ENCODE data around the gene CYP39A1. TPM values are rescaled to one million over a fixed set of nuclear protein-coding genes. Genes with fewer than 3 reads are reported as not detected.

Gene CYP39A1
- total and polyA plus RNA-seq, 2 of the 13 experiments (the other 11 are each of a cell fraction or from before 2014, with no cell fraction given), result 0.13 TPM; not detected in 1

- Histone ChIP-seq H3K27ac (ENCODE audit: extremely low read length, insufficient read depth, low read length) (no peak overlapping the region), H3K36me3 (replicated peaks in 1 of 2; ENCODE audit: control insufficient read depth in 1 of 2, insufficient read depth in 2 of 2, low read length in 2 of 2) (no peaks in the 10 kb centered on the region), H3K9me3 (ENCODE audit: low read length) (no peaks in the 10 kb centered on the region), H3K4me2 (ENCODE audit: low read depth, low read length) (no peak overlapping the region), H3K4me1 (ENCODE audit: insufficient read depth, low read length) (peaks cover 20% of the 10 kb centered on the region), H3K27me3 (ENCODE audit: control insufficient read depth in 1 of 2, insufficient read depth in 2 of 2, low read length in 2 of 2) (peaks cover 0 to 25% of the 10 kb centered on the region in 2 experiments; a peak in 2 of 5 replicates), H3K4me3 (replicated peaks in 1 of 3; ENCODE audit: insufficient read depth in 1 of 3, low read depth in 2 of 3, low read length in 3 of 3) (no peak overlapping the region), H3K79me2 (ENCODE audit: insufficient read depth, low read length) (no peaks in the 10 kb centered on the region), H4K20me1 (ENCODE audit: insufficient read depth, low read length) (no peaks in the 10 kb centered on the region), H3K9ac (ENCODE audit: insufficient read depth, low read depth, low read length) (no peak overlapping the region), H2AFZ (ENCODE audit: low read length) (no peak overlapping the region)
- DNase-seq (ENCODE audit: low spot score), result no peak
- intact Hi-C loops (cut with micrococcal nuclease; ENCODE audit: unreplicated experiment), result loop anchor here (10.0 kb wide), 1 partner anchor 156 kb away; the partner anchor contains the start of gene RCAN2
- 3% methylated on average over 1 of the region's 1 CpG for WGBS (ENCODE audit: low lambda C conversion rate)
- BruUV-seq (replicated peaks), result no TSS peak
- CTCF ChIA-PET (ENCODE audit: low intra/inter-chr PET ratio, low total read pairs), result no interaction called here
- FAIRE-seq, result no peak
- POLR2A ChIA-PET, result no interaction called here
- TF ChIP-seq MAFF (IDR thresholded peaks at IDR 0.05; ENCODE audit: low read depth, low read length), result peak; percentile 35; the same call in 1 of the 2 replicates
- no peak for TF ChIP-seq LCORL (IDR thresholded peaks at IDR 0.05)
- no peak for TF ChIP-seq LCORL (CRISPR knock-in tag; IDR thresholded peaks at IDR 0.05)
- no peak for ATAC-seq
- in situ Hi-C loops (cut with HindIII; ENCODE audit: extremely low pct_ligation_motif_present, low pct_unique_long_range_greater_than_20kb), result no loop called here
These were observed 1.6 kb downstream of the CYP39A1 start for GRCh38 chr6:46651006-46651405.

DNA sequence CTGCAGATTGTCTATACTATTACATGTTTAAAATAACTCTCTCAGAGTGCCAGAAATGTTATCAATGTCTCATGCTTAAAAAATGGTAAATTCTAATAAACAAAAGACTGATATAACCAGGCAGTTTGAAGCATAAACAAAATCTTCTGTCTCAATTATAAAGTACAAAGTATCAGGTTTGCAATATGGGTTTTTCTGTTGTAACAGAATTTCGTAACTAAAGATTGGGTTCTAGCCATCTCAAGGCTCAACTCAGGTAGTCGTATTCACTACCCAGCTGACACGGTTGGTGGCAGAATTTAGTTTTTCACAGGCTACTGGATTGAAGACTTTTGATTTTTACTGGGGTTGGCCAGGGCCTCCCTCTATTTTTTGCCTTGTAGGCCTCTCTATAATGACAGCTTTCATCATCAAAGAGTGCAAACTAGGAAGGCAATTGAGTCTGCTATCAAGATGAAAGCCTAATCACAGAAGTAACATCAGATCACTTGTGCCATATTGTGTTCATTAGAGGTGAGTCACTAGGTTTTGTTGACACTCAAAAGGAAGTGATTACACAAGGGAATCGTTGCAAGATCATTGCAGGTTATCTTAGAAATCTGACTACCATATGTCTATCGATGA lies 3.6 kb downstream of the CYP39A1 start:
- no TSS peak for BruUV-seq (replicated peaks)
- WGBS (ENCODE audit: low lambda C conversion rate), result 3% methylated on average over 5 of the region's 5 CpGs
- peaks cover 0 to 23% of the 10 kb centered on the region in 2 experiments; a peak in 2 of 5 replicates for H3K27me3 ChIP-seq (ENCODE audit: control insufficient read depth in 1 of 2, insufficient read depth in 2 of 2, low read length in 2 of 2)
- H3K4me3 ChIP-seq (replicated peaks in 1 of 3; ENCODE audit: insufficient read depth in 1 of 3, low read depth in 2 of 3, low read length in 3 of 3), result no peak overlapping the region
- ATAC-seq, result no peak
- H3K9ac ChIP-seq (ENCODE audit: insufficient read depth, low read depth, low read length), result no peak overlapping the region
- CTCF ChIA-PET (ENCODE audit: low intra/inter-chr PET ratio, low total read pairs), result no interaction called here
- H2AFZ ChIP-seq (ENCODE audit: low read length), result no peak overlapping the region
- H3K4me1 ChIP-seq (ENCODE audit: insufficient read depth, low read length), result peaks cover 20% of the 10 kb centered on the region
- H3K79me2 ChIP-seq (ENCODE audit: insufficient read depth, low read length), result no peaks in the 10 kb centered on the region
- in situ Hi-C loops (cut with HindIII; ENCODE audit: extremely low pct_ligation_motif_present, low pct_unique_long_range_greater_than_20kb) (no loop called here), intact Hi-C loops (cut with micrococcal nuclease; ENCODE audit: unreplicated experiment) (no loop called here)
- H3K4me2 ChIP-seq (ENCODE audit: low read depth, low read length), result no peak overlapping the region
- no peak for FAIRE-seq
- no peaks in the 10 kb centered on the region for H3K36me3 ChIP-seq (replicated peaks in 1 of 2; ENCODE audit: control insufficient read depth in 1 of 2, insufficient read depth in 2 of 2, low read length in 2 of 2)
- no peaks in the 10 kb centered on the region for H4K20me1 ChIP-seq (ENCODE audit: insufficient read depth, low read length)
- H3K9me3 ChIP-seq (ENCODE audit: low read length), result no peaks in the 10 kb centered on the region
- POLR2A ChIA-PET, result no interaction called here
- H3K27ac ChIP-seq (ENCODE audit: extremely low read length, insufficient read depth, low read length), result no peak overlapping the region
- DNase-seq (ENCODE audit: low spot score), result peak; percentile 58
- TF ChIP-seq FOXA3 (CRISPR knock-in tag; IDR thresholded peaks at IDR 0.05) (peak; percentile 39; the same call in 1 of the 2 replicates), ETV6 (CRISPR knock-in tag; conservative IDR thresholded peaks at IDR 0.05) (no peak), HOMEZ (CRISPR knock-in tag; IDR thresholded peaks at IDR 0.05; ENCODE audit: low read depth) (no peak), MTA1 (CRISPR knock-in tag; IDR thresholded peaks at IDR 0.05; ENCODE audit: borderline replicate concordance) (no peak), ZC3H13 (CRISPR knock-in tag; IDR thresholded peaks at IDR 0.05) (no peak), HHEX (CRISPR knock-in tag; IDR thresholded peaks at IDR 0.05) (0 out of 2 replicates have a peak, but pooled peaks have one; percentile 25), ZBTB42 (CRISPR knock-in tag; IDR thresholded peaks at IDR 0.05) (no peak), SMAD9 (CRISPR knock-in tag; IDR thresholded peaks at IDR 0.05) (no peak), ZNF670 (CRISPR knock-in tag; IDR thresholded peaks at IDR 0.05; ENCODE audit: borderline replicate concordance) (no peak), ZNF24 (IDR thresholded peaks at IDR 0.05) (no peak), DR1 (CRISPR knock-in tag; IDR thresholded peaks at IDR 0.05) (no peak), PRPF4 (IDR thresholded peaks at IDR 0.05; ENCODE audit: low read depth, low read length, poor library complexity, severe bottlenecking) (no peak), BCL6 (CRISPR knock-in tag; IDR thresholded peaks at IDR 0.05) (0 out of 2 replicates have a peak, but pooled peaks have one; percentile 13), FOSL2 (CRISPR knock-in tag; IDR thresholded peaks at IDR 0.05) (peak; percentile 91)
- TF ChIP-seq, protein P1, sequence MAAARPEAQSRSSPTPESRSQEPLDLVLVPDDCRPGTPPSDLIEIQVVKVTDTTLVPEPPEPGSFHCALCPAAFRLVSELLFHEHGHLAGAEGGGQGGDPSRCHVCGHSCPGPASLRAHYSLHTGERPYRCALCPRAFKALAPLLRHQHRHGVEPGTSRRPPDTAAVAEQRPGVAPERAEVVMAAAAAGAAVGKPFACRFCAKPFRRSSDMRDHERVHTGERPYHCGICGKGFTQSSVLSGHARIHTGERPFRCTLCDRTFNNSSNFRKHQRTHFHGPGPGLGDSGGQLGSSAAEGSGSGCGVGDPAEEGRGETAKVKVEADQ (CRISPR knock-in tag; IDR thresholded peaks at IDR 0.05; ENCODE audit: borderline replicate concordance), result no peak

All from HepG2 (cell line).